WTC11 (cell line): Measurements from ENCODE around the gene SLX4. TPM values are rescaled to one million over a fixed set of nuclear protein-coding genes. Genes with fewer than 3 reads are reported as not detected.

ENCODE experiments used
- ATAC-seq: fragments of 200-7000 bp; cut with Tn5 transposase; 2 replicates; pipeline ENCODE4 v1.10.0; 2021; ENCODE audit warnings: mild to moderate bottlenecking, moderate library complexity
- CTCF ChIA-PET: fragments of 300-600 bp; sonication (Branson Sonifier 250); formaldehyde crosslinking; loops from one replicate; lab custom pipeline; 2021; ENCODE audit warnings: antibody characterized with exemption; lab: Charles Lee
- POLR2A ChIA-PET: fragments of 350-600 bp; sonication (Branson Sonifier 250); formaldehyde crosslinking; loops from one replicate; lab custom pipeline; 2021; ENCODE audit warnings: antibody characterized with exemption; lab: Charles Lee
- DNase-seq: peaks from one replicate; pipeline ENCODE4 v3.0.0; 2021; ENCODE audit warnings: low spot score
- H3K27ac Mint-ChIP-seq: 2 replicates; pipeline ENCODE4 v1.8.0; 2021; ENCODE audit warnings: mixed read lengths
- H3K27me3 Mint-ChIP-seq: 2 replicates; pipeline ENCODE4 v1.8.0; 2021; ENCODE audit warnings: low read depth, mild to moderate bottlenecking, moderate library complexity, mixed read lengths
- H3K36me3 Mint-ChIP-seq: 2 replicates; pipeline ENCODE4 v1.8.0; 2021; ENCODE audit warnings: mixed read lengths
- H3K4me1 Mint-ChIP-seq: 2 replicates; pipeline ENCODE4 v1.8.0; 2022; ENCODE audit warnings: mixed read lengths
- H3K4me3 Mint-ChIP-seq: 2 replicates; pipeline ENCODE4 v1.8.0; 2021; ENCODE audit warnings: mild to moderate bottlenecking, moderate library complexity, mixed read lengths
- H3K9me3 Mint-ChIP-seq: 2 replicates; pipeline ENCODE4 v1.8.0; 2021; ENCODE audit warnings: mixed read lengths
- EMX1 ChIP-seq: fragments of 250-450 bp; sonication (Bioruptor Pico); IDR thresholded peaks from 2 replicates; pipeline ENCODE4 v1.8.0; 2021; ENCODE audit warnings: mild to moderate bottlenecking
- FOXJ3 ChIP-seq: sonication (generic); formaldehyde crosslinking; IDR thresholded peaks from 2 replicates; pipeline ENCODE4 v1.9.0; 2021; ENCODE audit warnings: missing genetic modification reagents, mild to moderate bottlenecking, borderline replicate concordance
- JUN ChIP-seq: sonication (generic); formaldehyde crosslinking; IDR thresholded peaks from 2 replicates; pipeline ENCODE4 v1.8.0; 2023; ENCODE audit warnings: mild to moderate bottlenecking, missing genetic modification reagents
- MXD4 ChIP-seq: fragments of 250-450 bp; sonication (Bioruptor Pico); IDR thresholded peaks from 2 replicates; pipeline ENCODE4 v1.8.0; 2021; ENCODE audit warnings: mild to moderate bottlenecking, moderate library complexity, borderline replicate concordance
- MYBL2 ChIP-seq: sonication (generic); formaldehyde crosslinking; IDR thresholded peaks from 2 replicates; pipeline ENCODE4 v1.8.1; 2023; ENCODE audit warnings: mild to moderate bottlenecking, moderate library complexity, missing genetic modification reagents
- NR2C2 ChIP-seq: sonication (generic); formaldehyde crosslinking; IDR thresholded peaks from 2 replicates; pipeline ENCODE4 v1.8.0; 2022; ENCODE audit warnings: mild to moderate bottlenecking, missing genetic modification reagents
- PREB ChIP-seq: sonication (generic); formaldehyde crosslinking; IDR thresholded peaks from 2 replicates; pipeline ENCODE4 v1.8.1; 2022; ENCODE audit warnings: mild to moderate bottlenecking, missing genetic modification reagents, moderate library complexity, borderline replicate concordance
- RELA ChIP-seq: sonication (generic); formaldehyde crosslinking; IDR thresholded peaks from 2 replicates; pipeline ENCODE4 v1.8.1; 2022; ENCODE audit warnings: missing genetic modification reagents, mild to moderate bottlenecking, borderline replicate concordance
- SMAD4 ChIP-seq: sonication (generic); formaldehyde crosslinking; IDR thresholded peaks from 2 replicates; pipeline ENCODE4 v1.8.0; 2022; ENCODE audit warnings: mild to moderate bottlenecking, missing genetic modification reagents
- SOX15 ChIP-seq: fragments of 250-450 bp; sonication (Bioruptor Pico); IDR thresholded peaks from 2 replicates; pipeline ENCODE4 v1.9.0; 2021; ENCODE audit warnings: mild to moderate bottlenecking
- SP1 ChIP-seq: sonication (generic); formaldehyde crosslinking; conservative IDR thresholded peaks from 2 replicates; pipeline ENCODE4 v1.8.1; 2022; ENCODE audit warnings: missing genetic modification reagents
- STAT6 ChIP-seq: sonication (generic); formaldehyde crosslinking; conservative IDR thresholded peaks from 2 replicates; pipeline ENCODE4 v1.8.1; 2023; ENCODE audit warnings: mild to moderate bottlenecking, low read depth, missing genetic modification reagents, moderate library complexity
- TEAD1 ChIP-seq: sonication (generic); formaldehyde crosslinking; IDR thresholded peaks from 2 replicates; pipeline ENCODE4 v1.8.0; 2022; ENCODE audit warnings: mild to moderate bottlenecking, missing genetic modification reagents
- ZNF121 ChIP-seq: sonication (generic); formaldehyde crosslinking; IDR thresholded peaks from 2 replicates; pipeline ENCODE4 v1.8.0; 2023; ENCODE audit warnings: missing genetic modification reagents
- ZNF219 ChIP-seq: sonication (generic); formaldehyde crosslinking; IDR thresholded peaks from 2 replicates; pipeline ENCODE4 v1.8.0; 2023; ENCODE audit warnings: missing genetic modification reagents, mild to moderate bottlenecking, borderline replicate concordance
- ZNF317 ChIP-seq: sonication (generic); formaldehyde crosslinking; IDR thresholded peaks from 2 replicates; pipeline ENCODE4 v1.8.1; 2023; ENCODE audit warnings: low read depth, mild to moderate bottlenecking, moderate library complexity, missing genetic modification reagents, borderline replicate concordance
- ZNF532 ChIP-seq: fragments of 250-450 bp; sonication (Bioruptor Pico); IDR thresholded peaks from 2 replicates; pipeline ENCODE4 v1.9.0; 2021; ENCODE audit warnings: mild to moderate bottlenecking, borderline replicate concordance
- ZNF671 ChIP-seq: fragments of 250-450 bp; sonication (Bioruptor Pico); IDR thresholded peaks from 2 replicates; pipeline ENCODE4 v1.8.0; 2021; ENCODE audit warnings: mild to moderate bottlenecking
- total RNA-seq: library from RNA; stranded (reverse); gene quantifications from 3 replicates; pipeline ENCODE4 v1.2.3, GENCODE V29; 2021
- TF ChIP-seq, protein P1 (sequence below): sonication (generic); formaldehyde crosslinking; IDR thresholded peaks from 2 replicates; pipeline ENCODE4 v1.8.1; 2022; ENCODE audit warnings: mild to moderate bottlenecking, moderate library complexity, missing genetic modification reagents

SLX4 gene
- total RNA-seq, 1 experiment from 2014 or later = 16.7 TPM

- TF ChIP-seq SP1 (CRISPR knock-in tag) (no peak), MYBL2 (no peak), SMAD4 (CRISPR knock-in tag) (no peak), ZNF532 (no peak), ZNF317 (no peak), JUN (CRISPR knock-in tag) (no peak), SOX15 (CRISPR knock-in tag) (no peak), NR2C2 (CRISPR knock-in tag) (no peak)
Observed at GRCh38 chr16:3587547-3588110, 23.8 kb downstream of the SLX4 start (continued).

DNA sequence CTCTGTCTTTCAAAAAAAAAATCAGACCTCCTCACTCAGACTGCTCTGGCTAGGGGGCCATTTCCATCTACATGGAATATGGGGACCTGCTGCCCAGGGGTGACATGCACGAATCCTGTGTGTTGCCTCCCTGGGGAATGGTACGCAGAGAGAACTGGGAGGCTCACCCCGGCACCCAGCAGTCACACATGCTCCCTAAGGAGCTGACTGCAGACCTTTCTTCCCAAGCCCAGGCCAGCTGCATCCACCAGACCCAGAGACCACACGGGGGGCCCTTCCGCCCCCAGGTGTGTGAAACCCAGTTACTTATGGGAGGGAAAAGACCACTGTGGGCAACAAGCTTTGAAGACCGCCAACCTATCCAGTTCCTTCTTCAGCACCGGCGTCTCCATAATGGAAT is 27.0 kb downstream of the SLX4 start:
- Mint-ChIP-seq H3K36me3 (peaks cover 32% of the 10 kb centered on the region), H3K4me1 (peaks cover 5% of the 10 kb centered on the region), H3K27ac (no peak overlapping the region), H3K4me3 (no peak overlapping the region), H3K9me3 (no peaks in the 10 kb centered on the region), H3K27me3 (no peaks in the 10 kb centered on the region; the same call in 1 of the 2 replicates)
- CTCF ChIA-PET = interaction anchor here (0.6 kb wide), 1 partner anchor 1601 kb away, joined by 3 read pairs; no protein-coding TSS in a partner anchor
- POLR2A ChIA-PET = no interaction called here
- no peak for ATAC-seq
- TF ChIP-seq FOXJ3 (CRISPR knock-in tag) (no peak), ZNF219 (CRISPR knock-in tag) (no peak), EMX1 (CRISPR knock-in tag) (no peak), RELA (no peak), TEAD1 (no peak), PREB (no peak), ZNF671 (CRISPR knock-in tag) (no peak)
- TF ChIP-seq, protein P1, sequence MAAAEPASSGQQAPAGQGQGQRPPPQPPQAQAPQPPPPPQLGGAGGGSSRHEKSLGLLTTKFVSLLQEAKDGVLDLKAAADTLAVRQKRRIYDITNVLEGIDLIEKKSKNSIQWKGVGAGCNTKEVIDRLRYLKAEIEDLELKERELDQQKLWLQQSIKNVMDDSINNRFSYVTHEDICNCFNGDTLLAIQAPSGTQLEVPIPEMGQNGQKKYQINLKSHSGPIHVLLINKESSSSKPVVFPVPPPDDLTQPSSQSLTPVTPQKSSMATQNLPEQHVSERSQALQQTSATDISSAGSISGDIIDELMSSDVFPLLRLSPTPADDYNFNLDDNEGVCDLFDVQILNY (CRISPR knock-in tag) = no peak
- DNase-seq = no peak

DNA sequence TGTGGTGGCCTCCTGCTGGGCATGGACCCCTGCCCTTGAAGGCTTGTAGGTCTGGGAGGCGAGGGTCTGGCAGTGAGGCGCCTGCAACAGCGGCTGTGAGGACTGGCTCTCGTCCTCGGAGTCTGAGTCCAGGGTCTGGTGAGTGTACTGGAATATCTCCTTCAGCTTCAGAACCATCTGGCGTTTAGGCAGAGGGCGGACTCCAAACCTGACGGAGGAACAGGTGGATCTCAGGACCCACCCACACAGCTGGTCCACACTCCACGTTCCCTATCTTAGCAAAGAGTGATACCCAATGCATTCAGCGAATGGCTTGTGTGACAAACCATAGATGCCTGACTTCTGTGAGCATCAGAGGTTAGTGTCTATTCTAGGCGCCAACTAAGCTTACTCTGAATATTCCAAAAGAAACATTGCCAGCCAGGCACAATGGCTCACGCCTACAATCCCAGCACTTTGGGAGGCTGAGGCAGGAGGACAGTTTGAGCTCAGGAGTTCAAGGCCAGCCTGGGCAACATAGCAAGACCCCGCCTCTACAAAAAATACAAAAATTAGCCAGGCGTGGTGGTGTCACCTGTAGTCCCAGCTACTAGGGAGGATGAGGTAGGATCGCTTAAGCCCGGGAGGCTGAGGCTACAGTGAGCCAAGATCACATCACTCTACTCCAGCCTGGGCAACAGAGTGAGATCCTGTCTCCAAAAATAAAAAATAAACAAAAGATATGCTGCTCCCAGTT is 27.9 kb downstream of the SLX4 start:
- no peak for DNase-seq
- H3K27ac Mint-ChIP-seq = no peak overlapping the region
- CTCF ChIA-PET = no interaction called here
- peaks cover 28% of the 10 kb centered on the region for H3K36me3 Mint-ChIP-seq
- POLR2A ChIA-PET = interaction anchor here (0.6 kb wide), 1 partner anchor 8 kb away, joined by 3 read pairs; no protein-coding TSS in a partner anchor
- TF ChIP-seq MXD4 (CRISPR knock-in tag) (no peak), ZNF121 (peak; percentile 80), STAT6 (no peak)
- TF ChIP-seq, all 79 proteins: peak for 1
- no peak overlapping the region for H3K4me3 Mint-ChIP-seq
- H3K4me1 Mint-ChIP-seq = peaks cover 8% of the 10 kb centered on the region
- H3K27me3 Mint-ChIP-seq = no peaks in the 10 kb centered on the region; the same call in 1 of the 2 replicates
- ATAC-seq = no peak
- H3K9me3 Mint-ChIP-seq = no peaks in the 10 kb centered on the region
